Measurements from ENCODE around the gene LTA.

LTA gene, protein sequence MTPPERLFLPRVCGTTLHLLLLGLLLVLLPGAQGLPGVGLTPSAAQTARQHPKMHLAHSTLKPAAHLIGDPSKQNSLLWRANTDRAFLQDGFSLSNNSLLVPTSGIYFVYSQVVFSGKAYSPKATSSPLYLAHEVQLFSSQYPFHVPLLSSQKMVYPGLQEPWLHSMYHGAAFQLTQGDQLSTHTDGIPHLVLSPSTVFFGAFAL

DNA sequence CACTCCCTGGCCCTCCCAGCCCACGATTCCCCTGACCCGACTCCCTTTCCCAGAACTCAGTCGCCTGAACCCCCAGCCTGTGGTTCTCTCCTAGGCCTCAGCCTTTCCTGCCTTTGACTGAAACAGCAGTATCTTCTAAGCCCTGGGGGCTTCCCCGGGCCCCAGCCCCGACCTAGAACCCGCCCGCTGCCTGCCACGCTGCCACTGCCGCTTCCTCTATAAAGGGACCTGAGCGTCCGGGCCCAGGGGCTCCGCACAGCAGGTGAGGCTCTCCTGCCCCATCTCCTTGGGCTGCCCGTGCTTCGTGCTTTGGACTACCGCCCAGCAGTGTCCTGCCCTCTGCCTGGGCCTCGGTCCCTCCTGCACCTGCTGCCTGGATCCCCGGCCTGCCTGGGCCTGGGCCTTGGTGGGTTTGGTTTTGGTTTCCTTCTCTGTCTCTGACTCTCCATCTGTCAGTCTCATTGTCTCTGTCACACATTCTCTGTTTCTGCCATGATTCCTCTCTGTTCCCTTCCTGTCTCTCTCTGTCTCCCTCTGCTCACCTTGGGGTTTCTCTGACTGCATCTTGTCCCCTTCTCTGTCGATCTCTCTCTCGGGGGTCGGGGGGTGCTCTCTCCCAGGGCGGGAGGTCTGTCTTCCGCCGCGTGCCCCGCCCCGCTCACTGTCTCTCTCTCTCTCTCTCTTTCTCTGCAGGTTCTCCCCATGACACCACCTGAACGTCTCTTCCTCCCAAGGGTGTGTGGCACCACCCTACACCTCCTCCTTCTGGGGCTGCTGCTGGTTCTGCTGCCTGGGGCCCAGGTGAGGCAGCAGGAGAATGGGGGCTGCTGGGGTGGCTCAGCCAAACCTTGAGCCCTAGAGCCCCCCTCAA, at the start of gene LTA:
TSS of gene LTA (plus strand) at position 249 of the 871 bp plus-strand sequence. CDS start at position 703, 454 bp downstream.
- TF ChIP-seq, protein P1, sequence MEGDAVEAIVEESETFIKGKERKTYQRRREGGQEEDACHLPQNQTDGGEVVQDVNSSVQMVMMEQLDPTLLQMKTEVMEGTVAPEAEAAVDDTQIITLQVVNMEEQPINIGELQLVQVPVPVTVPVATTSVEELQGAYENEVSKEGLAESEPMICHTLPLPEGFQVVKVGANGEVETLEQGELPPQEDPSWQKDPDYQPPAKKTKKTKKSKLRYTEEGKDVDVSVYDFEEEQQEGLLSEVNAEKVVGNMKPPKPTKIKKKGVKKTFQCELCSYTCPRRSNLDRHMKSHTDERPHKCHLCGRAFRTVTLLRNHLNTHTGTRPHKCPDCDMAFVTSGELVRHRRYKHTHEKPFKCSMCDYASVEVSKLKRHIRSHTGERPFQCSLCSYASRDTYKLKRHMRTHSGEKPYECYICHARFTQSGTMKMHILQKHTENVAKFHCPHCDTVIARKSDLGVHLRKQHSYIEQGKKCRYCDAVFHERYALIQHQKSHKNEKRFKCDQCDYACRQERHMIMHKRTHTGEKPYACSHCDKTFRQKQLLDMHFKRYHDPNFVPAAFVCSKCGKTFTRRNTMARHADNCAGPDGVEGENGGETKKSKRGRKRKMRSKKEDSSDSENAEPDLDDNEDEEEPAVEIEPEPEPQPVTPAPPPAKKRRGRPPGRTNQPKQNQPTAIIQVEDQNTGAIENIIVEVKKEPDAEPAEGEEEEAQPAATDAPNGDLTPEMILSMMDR (conservative IDR thresholded peaks at IDR 0.05): no peak
- TF ChIP-seq ZFX (IDR thresholded peaks at IDR 0.05): no peak
- H3K27ac ChIP-seq: no peak within 1 kb of the TSS

DNA sequence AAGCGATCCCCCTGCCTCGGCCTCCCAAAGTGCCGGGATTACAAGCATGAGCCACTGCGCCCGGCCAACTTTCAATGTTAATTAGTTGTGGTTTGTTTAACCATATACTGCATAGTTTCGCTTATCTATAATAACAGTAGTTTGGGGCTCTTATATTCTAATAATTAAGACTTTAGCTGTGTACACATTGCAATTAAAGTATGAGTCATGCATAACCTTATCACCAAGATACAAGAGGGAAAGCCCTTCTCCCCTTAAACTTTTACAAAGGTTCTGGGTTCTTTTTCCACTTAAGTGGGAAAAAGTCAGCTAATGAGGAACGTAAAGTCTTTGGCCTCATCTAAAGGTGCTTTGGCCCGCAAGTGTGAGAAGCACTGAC, 46.5 kb upstream of the LTA start:
- no peak overlapping the region for H3K27ac ChIP-seq
- TF ChIP-seq, protein P1 (conservative IDR thresholded peaks at IDR 0.05): no peak
- no peak for TF ChIP-seq ZFX (IDR thresholded peaks at IDR 0.05)

DNA sequence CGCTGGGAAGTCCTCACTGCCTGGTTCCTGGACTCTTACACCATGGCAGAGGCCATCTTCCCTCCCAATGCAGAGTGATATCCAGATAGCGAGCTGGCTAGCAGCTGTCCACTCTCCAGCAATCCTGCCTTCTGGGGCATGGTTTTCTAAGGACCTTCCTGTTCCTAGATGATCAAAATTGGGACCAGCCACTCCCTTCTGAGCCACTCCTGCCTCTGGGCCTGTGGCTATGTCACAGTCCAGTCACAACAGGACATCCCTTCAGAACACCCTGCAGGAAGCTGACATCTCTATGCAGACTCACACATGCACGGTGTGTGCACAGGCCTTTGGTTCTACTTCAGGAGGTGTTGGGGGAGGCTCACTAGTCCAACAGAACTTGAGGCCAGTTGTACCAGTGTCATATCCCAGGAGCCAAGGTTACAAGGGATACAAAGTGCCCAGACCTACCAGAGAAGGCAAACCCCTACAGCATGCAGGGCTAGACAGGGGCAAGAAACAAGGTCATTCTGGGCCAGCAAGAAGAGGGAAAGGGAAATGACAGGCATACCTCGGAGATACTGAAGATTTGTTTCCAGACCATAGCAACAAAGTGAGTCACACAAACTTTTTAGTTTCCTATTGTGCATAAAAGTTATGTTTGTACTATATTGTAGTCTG, 46.0 kb upstream of the LTA start:
- TF ChIP-seq, protein P1 (conservative IDR thresholded peaks at IDR 0.05): no peak
- TF ChIP-seq ZFX (IDR thresholded peaks at IDR 0.05): no peak
- H3K27ac ChIP-seq: no peak overlapping the region

DNA sequence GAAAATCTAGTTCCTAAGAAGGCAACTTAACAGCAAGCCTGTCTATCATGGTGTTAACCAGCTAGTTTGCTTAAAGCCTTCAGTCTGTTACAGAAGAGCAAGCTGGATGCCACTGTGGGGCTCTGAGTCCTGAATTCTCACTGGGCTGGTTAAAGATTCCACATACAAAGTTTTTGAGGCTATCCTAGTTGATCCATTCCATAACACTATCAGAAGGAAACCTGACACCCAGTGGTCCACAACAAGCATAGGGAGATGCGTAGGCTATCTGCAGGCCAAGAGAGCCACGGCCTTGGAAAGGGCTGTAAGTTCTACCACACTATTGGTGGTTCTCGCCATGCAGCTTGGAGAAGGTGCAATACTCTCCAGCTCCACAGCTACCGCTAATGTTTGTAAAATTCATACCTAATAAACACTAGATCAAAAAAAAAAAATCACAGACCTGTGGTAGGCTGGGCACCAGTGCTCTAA, 43.7 kb upstream of the LTA start:
- H3K27ac ChIP-seq: no peak overlapping the region
- TF ChIP-seq, protein P1 (conservative IDR thresholded peaks at IDR 0.05): no peak
- TF ChIP-seq ZFX (IDR thresholded peaks at IDR 0.05): no peak

DNA sequence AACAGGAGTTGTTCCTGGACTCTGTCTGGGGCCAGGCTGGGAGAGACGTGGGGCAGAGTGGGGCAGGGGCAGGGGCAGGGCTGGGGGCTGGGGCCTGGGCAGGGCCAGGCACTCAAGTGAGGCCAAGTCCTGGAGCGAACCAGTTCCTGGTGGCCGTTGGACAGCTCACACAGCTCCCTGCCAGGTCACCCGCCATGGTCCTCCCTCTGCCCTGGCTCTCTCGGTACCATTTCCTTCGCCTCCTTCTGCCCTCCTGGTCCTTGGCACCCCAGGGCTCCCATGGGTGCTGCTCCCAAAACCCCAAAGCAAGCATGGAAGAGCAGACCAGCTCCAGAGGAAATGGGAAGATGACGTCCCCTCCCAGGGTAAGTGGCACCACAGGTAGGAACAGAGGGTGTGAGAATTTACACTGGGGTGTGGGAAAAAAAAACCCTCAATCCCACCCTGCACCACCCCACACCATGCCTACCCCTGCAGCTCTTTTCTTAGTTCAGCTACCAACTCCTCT, 43.2 kb upstream of the LTA start, which contains the start of gene MCCD1:
TSS of gene MCCD1 (plus strand) at position 142 of the 508 bp plus-strand sequence. CDS start at position 195, 53 bp downstream.
- H3K27ac ChIP-seq: no peak within 1 kb of the TSS
- TF ChIP-seq, protein P1 (conservative IDR thresholded peaks at IDR 0.05): no peak
- no peak for TF ChIP-seq ZFX (IDR thresholded peaks at IDR 0.05)

DNA sequence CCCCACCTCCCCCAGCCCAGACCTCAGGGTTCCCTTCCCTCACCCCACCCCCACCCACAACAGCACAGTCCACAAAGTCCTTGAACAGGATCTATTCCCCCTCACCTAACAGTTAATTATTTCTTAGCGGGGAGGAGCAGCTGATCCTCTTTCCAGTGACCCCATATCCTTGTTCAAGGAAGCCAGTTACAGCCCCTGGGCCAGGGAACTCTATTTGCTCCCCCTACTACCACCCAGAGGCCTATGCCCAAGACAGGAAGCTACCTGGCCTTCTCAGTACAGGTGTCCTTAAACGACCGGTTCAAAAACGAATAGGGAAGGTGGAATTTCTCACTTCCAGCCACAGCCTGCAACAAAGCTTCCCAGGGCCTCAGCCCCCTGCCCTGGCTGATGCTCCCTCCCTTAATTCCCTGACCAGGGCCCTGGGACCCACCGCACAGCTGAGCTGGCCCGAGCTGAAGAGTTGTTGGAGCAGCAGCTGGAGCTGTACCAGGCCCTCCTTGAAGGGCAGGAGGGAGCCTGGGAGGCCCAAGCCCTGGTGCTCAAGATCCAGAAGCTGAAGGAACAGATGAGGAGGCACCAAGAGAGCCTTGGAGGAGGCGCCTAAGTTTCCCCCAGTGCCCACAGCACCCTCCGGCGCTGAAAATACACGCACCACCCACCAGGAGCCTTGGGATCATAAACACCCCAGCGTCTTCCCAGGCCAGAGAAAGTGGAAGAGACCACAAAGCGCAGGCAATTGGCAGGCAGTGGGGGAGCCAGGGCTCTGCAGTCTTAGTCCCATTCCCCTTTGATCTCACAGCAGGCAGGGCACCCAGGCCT, 42.5 kb upstream of the LTA start:
- TF ChIP-seq, protein P1 (conservative IDR thresholded peaks at IDR 0.05): no peak
- TF ChIP-seq ZFX (IDR thresholded peaks at IDR 0.05): no peak
- no peak overlapping the region for H3K27ac ChIP-seq
